Measurements from ENCODE around the gene GRK3. TPM values are rescaled to one million over a fixed set of nuclear protein-coding genes. Genes with fewer than 3 reads are reported as not detected.

The GRK3 gene
- total RNA-seq, 1 experiment from 2014 or later, result 14.6 TPM

DNA sequence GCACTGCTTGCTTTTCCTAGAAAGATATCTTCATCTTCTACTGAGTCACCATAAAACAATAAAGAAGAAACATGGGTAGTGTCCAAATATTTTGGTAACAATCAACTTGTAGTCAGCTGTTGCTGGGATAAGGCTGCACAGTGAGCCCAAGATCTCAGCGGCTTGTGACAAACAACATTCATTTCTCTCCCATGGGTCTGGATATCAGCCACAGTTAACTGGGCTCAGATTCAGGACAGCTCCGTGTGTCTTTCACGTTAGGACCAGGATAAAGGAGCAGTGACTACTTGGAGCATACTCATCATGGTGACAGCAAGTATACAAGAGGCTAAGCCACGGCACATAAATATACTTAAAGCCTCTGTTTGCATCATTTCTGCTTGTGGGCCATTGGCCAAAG, 27.9 kb upstream of the GRK3 start (continued):
- TF ChIP-seq, protein P1, sequence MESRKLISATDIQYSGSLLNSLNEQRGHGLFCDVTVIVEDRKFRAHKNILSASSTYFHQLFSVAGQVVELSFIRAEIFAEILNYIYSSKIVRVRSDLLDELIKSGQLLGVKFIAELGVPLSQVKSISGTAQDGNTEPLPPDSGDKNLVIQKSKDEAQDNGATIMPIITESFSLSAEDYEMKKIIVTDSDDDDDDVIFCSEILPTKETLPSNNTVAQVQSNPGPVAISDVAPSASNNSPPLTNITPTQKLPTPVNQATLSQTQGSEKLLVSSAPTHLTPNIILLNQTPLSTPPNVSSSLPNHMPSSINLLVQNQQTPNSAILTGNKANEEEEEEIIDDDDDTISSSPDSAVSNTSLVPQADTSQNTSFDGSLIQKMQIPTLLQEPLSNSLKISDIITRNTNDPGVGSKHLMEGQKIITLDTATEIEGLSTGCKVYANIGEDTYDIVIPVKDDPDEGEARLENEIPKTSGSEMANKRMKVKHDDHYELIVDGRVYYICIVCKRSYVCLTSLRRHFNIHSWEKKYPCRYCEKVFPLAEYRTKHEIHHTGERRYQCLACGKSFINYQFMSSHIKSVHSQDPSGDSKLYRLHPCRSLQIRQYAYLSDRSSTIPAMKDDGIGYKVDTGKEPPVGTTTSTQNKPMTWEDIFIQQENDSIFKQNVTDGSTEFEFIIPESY (IDR thresholded peaks at IDR 0.05; ENCODE audit: extremely low read depth, insufficient replicate concordance, low read length), result no peak
- TF ChIP-seq SIN3A (IDR thresholded peaks at IDR 0.05; ENCODE audit: low read depth), result no peak

DNA sequence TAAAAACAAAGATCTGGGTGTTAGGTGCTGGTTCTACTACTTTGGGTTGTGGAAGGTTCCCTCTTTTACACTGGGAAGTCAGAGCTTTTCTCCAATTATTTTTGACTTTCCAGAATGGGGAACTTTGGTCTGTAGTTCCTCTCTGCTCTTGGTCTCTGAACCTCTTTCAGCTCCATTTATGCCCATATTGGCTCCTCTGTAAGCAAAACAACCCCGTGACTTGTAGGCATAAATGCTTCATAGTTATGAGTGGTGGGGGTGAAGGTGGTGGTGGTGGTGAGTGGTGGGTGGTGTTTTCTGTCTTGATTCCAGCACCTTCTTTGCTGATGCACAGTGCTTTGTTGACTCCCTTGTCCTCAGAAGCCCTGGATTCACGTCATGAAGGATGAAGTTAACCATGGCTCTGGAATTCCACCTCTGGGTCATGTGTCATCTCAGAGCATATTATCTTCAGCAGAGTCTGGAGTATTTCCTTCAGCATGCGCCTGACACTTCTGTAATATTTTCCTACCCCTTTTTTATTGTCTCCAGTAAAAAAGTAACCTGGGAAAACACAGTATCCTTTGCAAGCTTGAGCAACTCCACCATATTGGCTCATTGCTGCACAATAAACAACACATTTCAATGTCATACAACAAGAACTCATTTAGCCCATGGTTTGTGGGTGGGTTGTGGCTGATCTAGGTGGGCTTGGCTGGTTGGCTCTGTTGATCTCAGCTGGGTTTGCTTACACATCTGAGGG, 24.1 kb upstream of the GRK3 start:
- no peak overlapping the region for H3K27ac ChIP-seq (ENCODE audit: low read depth, low read length)
- H3K9me3 ChIP-seq (ENCODE audit: control insufficient read depth in 1 of 2, insufficient read depth in 1 of 2, low read depth in 1 of 2, low read length in 2 of 2), result no peaks in the 10 kb centered on the region
- DNase-seq (ENCODE audit: low read depth, low spot score) (no peak), ATAC-seq (no peak)
- H3K4me2 ChIP-seq (ENCODE audit: low read length), result no peak overlapping the region
- CTCF ChIA-PET, result no interaction called here
- BruUV-seq (replicated peaks), result no TSS peak
- H4K20me1 ChIP-seq (ENCODE audit: insufficient read depth), result no peaks in the 10 kb centered on the region
- H3K4me3 ChIP-seq (replicated peaks in 1 of 2; ENCODE audit: low read depth in 1 of 2, low read length in 2 of 2), result no peak overlapping the region
- TF ChIP-seq SRF (IDR thresholded peaks at IDR 0.05; ENCODE audit: low read depth) (no peak), CEBPB (IDR thresholded peaks at IDR 0.05; ENCODE audit: low read depth) (no peak), EGR1 (IDR thresholded peaks at IDR 0.05; ENCODE audit: low read depth) (no peak), ELF1 (IDR thresholded peaks at IDR 0.05; ENCODE audit: borderline replicate concordance, low read depth) (no peak), SIN3A (IDR thresholded peaks at IDR 0.05; ENCODE audit: low read depth) (no peak), EZH2phosphoT487 (IDR thresholded peaks at IDR 0.05; ENCODE audit: borderline replicate concordance) (no peak), RAD21 (IDR thresholded peaks at IDR 0.05; ENCODE audit: low read depth) (no peak), TCF7L2 (IDR thresholded peaks at IDR 0.05; ENCODE audit: borderline replicate concordance, extremely low read depth, insufficient read depth, insufficient read length) (no peak), FOSL1 (IDR thresholded peaks at IDR 0.05; ENCODE audit: low read depth) (no peak)
- TF ChIP-seq, protein P2, sequence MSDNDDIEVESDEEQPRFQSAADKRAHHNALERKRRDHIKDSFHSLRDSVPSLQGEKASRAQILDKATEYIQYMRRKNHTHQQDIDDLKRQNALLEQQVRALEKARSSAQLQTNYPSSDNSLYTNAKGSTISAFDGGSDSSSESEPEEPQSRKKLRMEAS (IDR thresholded peaks at IDR 0.05), result no peak
- TF ChIP-seq, protein P3, sequence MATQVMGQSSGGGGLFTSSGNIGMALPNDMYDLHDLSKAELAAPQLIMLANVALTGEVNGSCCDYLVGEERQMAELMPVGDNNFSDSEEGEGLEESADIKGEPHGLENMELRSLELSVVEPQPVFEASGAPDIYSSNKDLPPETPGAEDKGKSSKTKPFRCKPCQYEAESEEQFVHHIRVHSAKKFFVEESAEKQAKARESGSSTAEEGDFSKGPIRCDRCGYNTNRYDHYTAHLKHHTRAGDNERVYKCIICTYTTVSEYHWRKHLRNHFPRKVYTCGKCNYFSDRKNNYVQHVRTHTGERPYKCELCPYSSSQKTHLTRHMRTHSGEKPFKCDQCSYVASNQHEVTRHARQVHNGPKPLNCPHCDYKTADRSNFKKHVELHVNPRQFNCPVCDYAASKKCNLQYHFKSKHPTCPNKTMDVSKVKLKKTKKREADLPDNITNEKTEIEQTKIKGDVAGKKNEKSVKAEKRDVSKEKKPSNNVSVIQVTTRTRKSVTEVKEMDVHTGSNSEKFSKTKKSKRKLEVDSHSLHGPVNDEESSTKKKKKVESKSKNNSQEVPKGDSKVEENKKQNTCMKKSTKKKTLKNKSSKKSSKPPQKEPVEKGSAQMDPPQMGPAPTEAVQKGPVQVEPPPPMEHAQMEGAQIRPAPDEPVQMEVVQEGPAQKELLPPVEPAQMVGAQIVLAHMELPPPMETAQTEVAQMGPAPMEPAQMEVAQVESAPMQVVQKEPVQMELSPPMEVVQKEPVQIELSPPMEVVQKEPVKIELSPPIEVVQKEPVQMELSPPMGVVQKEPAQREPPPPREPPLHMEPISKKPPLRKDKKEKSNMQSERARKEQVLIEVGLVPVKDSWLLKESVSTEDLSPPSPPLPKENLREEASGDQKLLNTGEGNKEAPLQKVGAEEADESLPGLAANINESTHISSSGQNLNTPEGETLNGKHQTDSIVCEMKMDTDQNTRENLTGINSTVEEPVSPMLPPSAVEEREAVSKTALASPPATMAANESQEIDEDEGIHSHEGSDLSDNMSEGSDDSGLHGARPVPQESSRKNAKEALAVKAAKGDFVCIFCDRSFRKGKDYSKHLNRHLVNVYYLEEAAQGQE (IDR thresholded peaks at IDR 0.05; ENCODE audit: low read depth), result no peak
- TF ChIP-seq, protein P1 (IDR thresholded peaks at IDR 0.05; ENCODE audit: extremely low read depth, insufficient replicate concordance, low read length), result no peak
- TF ChIP-seq, protein P4, sequence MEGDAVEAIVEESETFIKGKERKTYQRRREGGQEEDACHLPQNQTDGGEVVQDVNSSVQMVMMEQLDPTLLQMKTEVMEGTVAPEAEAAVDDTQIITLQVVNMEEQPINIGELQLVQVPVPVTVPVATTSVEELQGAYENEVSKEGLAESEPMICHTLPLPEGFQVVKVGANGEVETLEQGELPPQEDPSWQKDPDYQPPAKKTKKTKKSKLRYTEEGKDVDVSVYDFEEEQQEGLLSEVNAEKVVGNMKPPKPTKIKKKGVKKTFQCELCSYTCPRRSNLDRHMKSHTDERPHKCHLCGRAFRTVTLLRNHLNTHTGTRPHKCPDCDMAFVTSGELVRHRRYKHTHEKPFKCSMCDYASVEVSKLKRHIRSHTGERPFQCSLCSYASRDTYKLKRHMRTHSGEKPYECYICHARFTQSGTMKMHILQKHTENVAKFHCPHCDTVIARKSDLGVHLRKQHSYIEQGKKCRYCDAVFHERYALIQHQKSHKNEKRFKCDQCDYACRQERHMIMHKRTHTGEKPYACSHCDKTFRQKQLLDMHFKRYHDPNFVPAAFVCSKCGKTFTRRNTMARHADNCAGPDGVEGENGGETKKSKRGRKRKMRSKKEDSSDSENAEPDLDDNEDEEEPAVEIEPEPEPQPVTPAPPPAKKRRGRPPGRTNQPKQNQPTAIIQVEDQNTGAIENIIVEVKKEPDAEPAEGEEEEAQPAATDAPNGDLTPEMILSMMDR (IDR thresholded peaks at IDR 0.05 in 2 of 3, conservative IDR thresholded peaks at IDR 0.05 in 1 of 3; ENCODE audit: borderline replicate concordance in 1 of 3, insufficient read depth in 1 of 3, low read depth in 2 of 3, low read length in 2 of 3), result no peak
- H3K9me2 ChIP-seq (ENCODE audit: insufficient read depth), result no peaks in the 10 kb centered on the region
- H3K4me1 ChIP-seq (ENCODE audit: control insufficient read depth in 1 of 2, insufficient read depth in 2 of 2, low read length in 2 of 2), result peaks cover 4 to 7% of the 10 kb centered on the region in 2 experiments; a peak in 2 of 4 replicates
- H3K36me3 ChIP-seq (ENCODE audit: control insufficient read depth in 1 of 2, insufficient read depth in 2 of 2, low read length in 2 of 2), result no peaks in the 10 kb centered on the region
- no peak overlapping the region for H2AFZ ChIP-seq (ENCODE audit: low read depth, low read length, poor library complexity, severe bottlenecking)
- H3K79me2 ChIP-seq (ENCODE audit: insufficient read depth, low read length), result no peaks in the 10 kb centered on the region
- POLR2A ChIA-PET, result no interaction called here
- intact Hi-C loops (cut with micrococcal nuclease), result no loop called here
- RAD21 ChIA-PET (ENCODE audit: low non-redundant PET in 1 of 2, low total read pairs in 2 of 2, uncharacterized antibody in 2 of 2, unreplicated experiment in 2 of 2), result no interaction called here
- H3K27me3 ChIP-seq (ENCODE audit: insufficient read depth, low read length), result no peaks in the 10 kb centered on the region
- H3K9ac ChIP-seq (ENCODE audit: low read length), result no peak overlapping the region
